ENCODE data around the gene KIF1A. TPM values are rescaled to one million over a fixed set of nuclear protein-coding genes. Genes with fewer than 3 reads are reported as not detected.

The KIF1A gene
- total and polyA plus RNA-seq, 10 of the 15 experiments (the other 5 are each of a cell fraction or from before 2014, with no cell fraction given), result 0.04 to 0.95 (median 0.06) TPM; not detected in 5

DNA sequence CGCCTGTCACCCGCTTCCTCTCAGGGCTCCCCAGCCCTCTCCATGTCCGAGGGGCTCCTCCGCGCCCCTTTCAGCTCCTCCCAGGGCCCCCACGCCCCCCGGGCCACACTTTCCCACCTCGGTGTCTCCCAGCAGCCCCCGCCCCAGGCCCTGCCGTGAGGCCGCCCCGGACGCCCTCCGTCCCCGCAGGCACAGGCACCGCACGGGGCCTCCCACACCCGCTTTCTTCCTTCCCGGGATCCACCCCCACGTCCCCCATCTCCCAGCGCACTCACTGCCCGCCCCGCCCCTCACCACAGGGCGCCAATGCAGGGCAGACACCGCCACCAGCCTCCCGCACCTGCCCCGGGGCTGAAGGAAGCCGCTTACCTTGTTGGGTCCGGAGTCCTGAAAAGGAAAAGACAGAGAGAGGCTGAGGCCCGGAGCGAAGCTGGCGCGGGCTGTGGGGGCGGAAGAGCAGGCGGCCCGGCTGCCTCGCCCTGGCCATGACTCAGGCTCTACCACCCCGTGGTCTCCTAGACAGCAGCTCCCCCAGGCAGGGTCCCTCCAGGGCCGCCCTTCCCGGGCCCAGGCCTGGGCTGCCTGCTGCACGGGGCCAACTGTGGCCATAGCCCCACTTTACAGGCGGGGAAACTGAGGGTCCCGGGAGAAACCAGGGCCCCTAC is 37.7 kb downstream of the KIF1A start:
- Histone ChIP-seq H3K9ac (ENCODE audit: control insufficient read depth, insufficient read depth, low read length) (no peak overlapping the region), H2AFZ (ENCODE audit: control insufficient read depth, low read depth, low read length) (no peak overlapping the region), H3K27ac (ENCODE audit: control insufficient read depth, insufficient read depth) (no peak overlapping the region), H4K20me1 (ENCODE audit: control insufficient read depth, insufficient read depth) (no peaks in the 10 kb centered on the region), H3K9me3 (replicated peaks; ENCODE audit: control insufficient read depth, insufficient read depth, low read length) (no peaks in the 10 kb centered on the region; the same call in 2 of the 3 replicates), H3K79me2 (ENCODE audit: control insufficient read depth, insufficient read depth, low read length) (no peaks in the 10 kb centered on the region), H3K4me2 (ENCODE audit: control insufficient read depth, insufficient read depth) (no peak overlapping the region), H3K36me3 (ENCODE audit: control insufficient read depth in 2 of 2, insufficient read depth in 2 of 2, low read length in 1 of 2) (no peaks in the 10 kb centered on the region), H3K4me3 (no peak overlapping the region), H3K4me1 (ENCODE audit: control insufficient read depth, insufficient read depth, low read length) (no peaks in the 10 kb centered on the region), H3K27me3 (replicated peaks in 1 of 2; ENCODE audit: control insufficient read depth in 2 of 2, insufficient read depth in 2 of 2, low read length in 1 of 2) (no peaks in the 10 kb centered on the region)
- no TSS peak for BruUV-seq (replicated peaks)
- intact Hi-C loops (cut with micrococcal nuclease; ENCODE audit: unreplicated experiment) (no loop called here), in situ Hi-C loops (cut with MboI) (no loop called here)
- POLR2A ChIA-PET, result no interaction called here
- no peak for DNase-seq (ENCODE audit: low read depth, low spot score)
- no peak for ATAC-seq
- CTCF ChIA-PET, result no interaction called here
- RAD21 ChIA-PET (ENCODE audit: unreplicated experiment), result no interaction called here
- 82% methylated on average over 28 of the region's 43 CpGs for WGBS (ENCODE audit: insufficient coverage, insufficient replicate concordance, low lambda C conversion rate, missing lambda C conversion rate)
- SMC1A ChIA-PET (ENCODE audit: uncharacterized antibody, unreplicated experiment), result interaction anchor here (0.9 kb wide), 1 partner anchor 39 kb away, joined by 3 read pairs; no protein-coding TSS in a partner anchor
- TF ChIP-seq CEBPB (IDR thresholded peaks at IDR 0.05; ENCODE audit: borderline replicate concordance in 1 of 2, low read depth in 2 of 2, low read length in 2 of 2) (no peak), TARDBP (IDR thresholded peaks at IDR 0.05; ENCODE audit: borderline replicate concordance) (no peak), KAT2A (conservative IDR thresholded peaks at IDR 0.05; ENCODE audit: control insufficient read depth, low read depth, low read length) (no peak)
- FAIRE-seq, result no peak

GRCh38 chr2:240781471-240782220 is 38.4 kb downstream of the KIF1A start:
- no peaks in the 10 kb centered on the region; the same call in 2 of the 3 replicates for H3K9me3 ChIP-seq (replicated peaks; ENCODE audit: control insufficient read depth, insufficient read depth, low read length)
- H3K4me1 ChIP-seq (ENCODE audit: control insufficient read depth, insufficient read depth, low read length), result no peaks in the 10 kb centered on the region
- ATAC-seq, result no peak
- TF ChIP-seq RCOR1 (conservative IDR thresholded peaks at IDR 0.05; ENCODE audit: low read depth, low read length) (no peak), STAT1 (conservative IDR thresholded peaks at IDR 0.05) (no peak), NKRF (conservative IDR thresholded peaks at IDR 0.05) (no peak), ESRRA (IDR thresholded peaks at IDR 0.05; ENCODE audit: low read length) (no peak), POLR2A (IDR thresholded peaks at IDR 0.05; ENCODE audit: low read depth, low read length) (no peak)
- H3K4me3 ChIP-seq, result no peak overlapping the region
- SMC1A ChIA-PET (ENCODE audit: uncharacterized antibody, unreplicated experiment), result interaction anchor here (0.9 kb wide), 1 partner anchor 39 kb away, joined by 3 read pairs; no protein-coding TSS in a partner anchor
- CTCF ChIA-PET, result no interaction called here
- no peak overlapping the region for H3K9ac ChIP-seq (ENCODE audit: control insufficient read depth, insufficient read depth, low read length)
- POLR2A ChIA-PET, result no interaction called here
- H3K79me2 ChIP-seq (ENCODE audit: control insufficient read depth, insufficient read depth, low read length), result no peaks in the 10 kb centered on the region
- intact Hi-C loops (cut with micrococcal nuclease; ENCODE audit: unreplicated experiment), result no loop called here
- no peaks in the 10 kb centered on the region for H3K27me3 ChIP-seq (replicated peaks in 1 of 2; ENCODE audit: control insufficient read depth in 2 of 2, insufficient read depth in 2 of 2, low read length in 1 of 2)
- in situ Hi-C loops (cut with MboI), result no loop called here
- H4K20me1 ChIP-seq (ENCODE audit: control insufficient read depth, insufficient read depth), result no peaks in the 10 kb centered on the region
- DNase-seq (ENCODE audit: low read depth, low spot score), result no peak
- FAIRE-seq, result no peak
- H3K27ac ChIP-seq (ENCODE audit: control insufficient read depth, insufficient read depth), result no peak overlapping the region
- no peak overlapping the region for H2AFZ ChIP-seq (ENCODE audit: control insufficient read depth, low read depth, low read length)
- no TSS peak for BruUV-seq (replicated peaks)
- no peak overlapping the region for H3K4me2 ChIP-seq (ENCODE audit: control insufficient read depth, insufficient read depth)
- RAD21 ChIA-PET (ENCODE audit: unreplicated experiment), result no interaction called here
- 91% methylated on average over 57 of the region's 58 CpGs for WGBS (ENCODE audit: insufficient coverage, insufficient replicate concordance, low lambda C conversion rate, missing lambda C conversion rate)
- H3K36me3 ChIP-seq (ENCODE audit: control insufficient read depth in 2 of 2, insufficient read depth in 2 of 2, low read length in 1 of 2), result no peaks in the 10 kb centered on the region
